Effector memory CD4-positive, alpha-beta T cell (primary cell): Measurements from ENCODE around the gene PTBP3.

Experiments used
- DNase-seq, 3 donors: peaks; one replicate each; pipeline ENCODE4 v3.0.0-alpha.2; 2020
- H3K27ac ChIP-seq: 2 replicates; pipeline ENCODE4 v1.7.0; 2013; ENCODE audit warnings: mild to moderate bottlenecking, low read length, moderate library complexity; ENCODE audit not compliant: insufficient read depth, poor library complexity, severe bottlenecking
- H3K27me3 ChIP-seq: replicated peaks from 2 replicates; pipeline ENCODE4 v1.7.0; 2013; ENCODE audit warnings: mild to moderate bottlenecking, low read length; ENCODE audit not compliant: insufficient read depth, control insufficient read depth, poor library complexity, severe bottlenecking
- H3K36me3 ChIP-seq: 2 replicates; pipeline ENCODE4 v1.7.0; 2013; ENCODE audit warnings: mild to moderate bottlenecking, low read length, moderate library complexity; ENCODE audit not compliant: control insufficient read depth, insufficient read depth
- H3K4me1 ChIP-seq: 2 replicates; pipeline ENCODE4 v1.7.0; 2013; ENCODE audit warnings: low read length, mild to moderate bottlenecking; ENCODE audit not compliant: control insufficient read depth, insufficient read depth, poor library complexity, severe bottlenecking
- H3K4me3 ChIP-seq: 2 replicates; pipeline ENCODE4 v1.7.0; 2013; ENCODE audit warnings: low read length, low read depth, mild to moderate bottlenecking; ENCODE audit not compliant: insufficient read depth, poor library complexity, severe bottlenecking
- H3K9me3 ChIP-seq: 2 replicates; pipeline ENCODE4 v1.7.0; 2013; ENCODE audit warnings: mild to moderate bottlenecking, low read length, moderate library complexity; ENCODE audit not compliant: control insufficient read depth
- total RNA-seq, 3 donors: gene quantifications; one replicate each; lab custom pipeline; 2026; lab: John Stamatoyannopoulos, UW

The PTBP3 gene
- 234 to 339 (median 275) reads per million in 3 donors for total RNA-seq

DNA sequence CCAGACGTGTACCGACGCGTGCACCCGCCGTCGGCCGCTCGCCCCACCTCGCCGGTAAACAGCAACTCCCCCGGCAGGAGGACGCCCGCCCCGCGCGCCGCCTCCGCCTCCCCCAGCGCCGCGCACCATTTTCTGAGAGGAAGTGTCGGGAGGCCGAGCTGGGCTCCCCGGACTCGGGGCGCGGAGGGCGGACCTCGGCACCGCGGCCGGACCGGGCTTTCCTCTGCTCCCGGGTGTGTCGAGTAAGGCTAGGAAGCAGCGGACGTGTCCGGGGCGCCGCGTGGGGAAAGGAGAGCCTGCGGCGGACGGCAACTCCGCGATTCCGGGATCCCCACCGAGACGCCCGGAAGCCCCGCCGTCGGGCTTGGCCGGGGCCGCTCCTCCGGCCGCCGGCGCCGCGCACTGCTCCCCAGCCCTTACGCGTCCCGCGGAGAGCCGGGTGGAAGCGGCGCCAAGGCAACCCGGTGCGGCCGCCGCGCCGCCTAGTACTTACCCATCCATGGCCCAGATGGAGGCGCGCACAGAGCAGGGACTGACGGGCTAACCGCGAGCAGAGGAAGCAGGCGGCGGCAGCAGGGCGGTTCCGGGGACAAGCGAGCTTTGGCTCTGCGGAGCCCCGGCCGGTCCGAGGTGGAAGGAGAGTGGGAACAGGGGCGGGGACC lies at the start of gene PTBP3:
Gene PTBP3 (minus strand): TSS at position 643 of the 662 bp plus-strand sequence. CDS start 35,754 bp downstream, outside the sequence.
- peak; percentile 63 to 73 (median 68) for DNase-seq
- no peaks in the 10 kb centered on the region for H3K9me3 ChIP-seq
- no peaks in the 10 kb centered on the region for H3K36me3 ChIP-seq
- peak within 1 kb of the TSS; percentile 91 for H3K4me3 ChIP-seq
- H3K27ac ChIP-seq, result peak within 1 kb of the TSS; percentile 94
- no peaks in the 10 kb centered on the region for H3K27me3 ChIP-seq
- peaks cover 17% of the 10 kb centered on the region for H3K4me1 ChIP-seq

GRCh38 chr9:112382501-112383364 lies 49.3 kb upstream of the PTBP3 start:
- Histone ChIP-seq H3K27me3 (no peaks in the 10 kb centered on the region), H3K27ac (no peak overlapping the region), H3K4me3 (no peak overlapping the region), H3K4me1 (peaks cover 3% of the 10 kb centered on the region), H3K9me3 (no peaks in the 10 kb centered on the region), H3K36me3 (no peaks in the 10 kb centered on the region)
- no peak for DNase-seq

GRCh38 chr9:112382066-112382465 lies 48.6 kb upstream of the PTBP3 start:
- no peak overlapping the region for H3K27ac ChIP-seq
- no peak for DNase-seq
- no peaks in the 10 kb centered on the region for H3K9me3 ChIP-seq
- H3K36me3 ChIP-seq, result no peaks in the 10 kb centered on the region
- no peaks in the 10 kb centered on the region for H3K27me3 ChIP-seq
- no peak overlapping the region for H3K4me3 ChIP-seq
- H3K4me1 ChIP-seq, result peaks cover 6% of the 10 kb centered on the region

DNA sequence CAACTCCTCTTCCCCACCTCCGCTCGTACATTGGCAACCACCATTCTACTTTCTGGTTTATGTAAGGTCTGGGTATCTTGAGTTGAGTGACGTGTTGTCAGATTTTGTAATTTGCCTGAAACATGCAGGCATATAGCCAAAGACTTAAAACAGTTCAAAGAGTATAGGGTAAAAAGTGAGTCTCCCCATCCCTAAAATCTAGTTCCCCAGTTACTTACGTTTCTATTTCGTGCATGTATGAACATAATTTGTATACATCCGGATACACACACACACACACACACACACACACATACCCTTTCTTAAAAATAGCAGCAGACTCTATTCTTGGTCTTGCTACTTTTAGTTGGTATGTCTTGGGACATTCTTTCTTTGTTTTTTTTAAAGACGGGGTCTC lies 47.4 kb upstream of the PTBP3 start:
- no peak for DNase-seq
- no peaks in the 10 kb centered on the region for H3K9me3 ChIP-seq
- no peaks in the 10 kb centered on the region for H3K27me3 ChIP-seq
- no peaks in the 10 kb centered on the region for H3K36me3 ChIP-seq
- no peak overlapping the region for H3K27ac ChIP-seq
- peak overlapping the region; percentile 94 for H3K4me3 ChIP-seq
- peaks cover 8% of the 10 kb centered on the region for H3K4me1 ChIP-seq

GRCh38 chr9:112380102-112380824 lies 46.8 kb upstream of the PTBP3 start, which contains the start of gene HSDL2:
HSDL2 (plus strand) TSS chr9:112380108; CDS start chr9:112380164, 56 bp downstream.
- Histone ChIP-seq H3K4me3 (peak within 1 kb of the TSS; percentile 94), H3K4me1 (peaks cover 8% of the 10 kb centered on the region), H3K9me3 (no peaks in the 10 kb centered on the region), H3K36me3 (no peaks in the 10 kb centered on the region), H3K27me3 (no peaks in the 10 kb centered on the region), H3K27ac (peak within 1 kb of the TSS; percentile 89)
- no peak for DNase-seq

DNA sequence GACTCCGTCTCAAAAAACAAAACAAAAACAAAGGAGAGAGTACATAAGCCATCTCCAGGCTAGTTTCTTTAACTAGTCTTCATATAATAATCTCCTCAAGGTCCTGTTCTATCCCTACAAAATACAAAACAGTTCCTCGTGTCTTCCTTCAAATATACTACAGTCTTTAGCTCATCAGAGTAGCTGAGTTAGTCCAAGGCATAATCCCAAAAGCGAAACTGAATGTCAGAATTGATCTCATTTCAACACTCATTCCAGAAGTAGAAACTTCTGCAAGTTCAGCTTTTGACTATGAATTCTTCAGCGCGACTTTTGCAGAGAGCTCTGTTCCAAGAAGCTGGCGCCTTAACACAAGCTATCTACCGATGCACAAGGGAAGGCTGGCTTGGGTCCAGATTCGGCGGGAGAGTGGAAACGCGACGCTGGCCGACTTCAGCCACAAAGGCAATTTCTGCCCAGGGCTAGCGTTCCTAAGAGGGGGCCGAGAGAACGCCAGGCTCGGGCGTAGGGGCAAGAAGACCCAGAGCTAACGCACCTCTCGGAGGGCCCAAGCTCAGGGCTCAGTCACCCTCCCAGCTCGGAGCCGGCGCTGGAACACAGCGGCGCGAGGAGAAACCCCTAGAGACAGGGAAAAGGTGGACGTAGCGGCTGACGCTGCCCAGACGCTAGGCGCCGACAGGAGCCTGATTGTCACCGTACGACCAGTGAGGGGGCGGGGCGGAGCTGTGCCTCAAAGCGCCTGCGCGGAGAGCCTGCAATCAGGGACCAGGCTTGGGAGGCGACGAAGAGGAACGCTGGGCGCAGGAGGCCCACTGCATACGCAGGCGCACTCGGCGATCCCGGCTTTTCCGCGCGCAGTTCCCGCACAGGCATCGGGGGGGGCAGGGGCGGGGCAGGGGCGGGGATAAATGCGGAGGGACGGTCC lies 46.0 kb upstream of the PTBP3 start:
- DNase-seq, result peak; percentile 95 to 98 (median 96)
- Histone ChIP-seq H3K4me3 (peak overlapping the region; percentile 94), H3K9me3 (no peaks in the 10 kb centered on the region), H3K36me3 (no peaks in the 10 kb centered on the region), H3K27me3 (no peaks in the 10 kb centered on the region), H3K27ac (peak overlapping the region; percentile 89), H3K4me1 (peaks cover 8% of the 10 kb centered on the region)

DNA sequence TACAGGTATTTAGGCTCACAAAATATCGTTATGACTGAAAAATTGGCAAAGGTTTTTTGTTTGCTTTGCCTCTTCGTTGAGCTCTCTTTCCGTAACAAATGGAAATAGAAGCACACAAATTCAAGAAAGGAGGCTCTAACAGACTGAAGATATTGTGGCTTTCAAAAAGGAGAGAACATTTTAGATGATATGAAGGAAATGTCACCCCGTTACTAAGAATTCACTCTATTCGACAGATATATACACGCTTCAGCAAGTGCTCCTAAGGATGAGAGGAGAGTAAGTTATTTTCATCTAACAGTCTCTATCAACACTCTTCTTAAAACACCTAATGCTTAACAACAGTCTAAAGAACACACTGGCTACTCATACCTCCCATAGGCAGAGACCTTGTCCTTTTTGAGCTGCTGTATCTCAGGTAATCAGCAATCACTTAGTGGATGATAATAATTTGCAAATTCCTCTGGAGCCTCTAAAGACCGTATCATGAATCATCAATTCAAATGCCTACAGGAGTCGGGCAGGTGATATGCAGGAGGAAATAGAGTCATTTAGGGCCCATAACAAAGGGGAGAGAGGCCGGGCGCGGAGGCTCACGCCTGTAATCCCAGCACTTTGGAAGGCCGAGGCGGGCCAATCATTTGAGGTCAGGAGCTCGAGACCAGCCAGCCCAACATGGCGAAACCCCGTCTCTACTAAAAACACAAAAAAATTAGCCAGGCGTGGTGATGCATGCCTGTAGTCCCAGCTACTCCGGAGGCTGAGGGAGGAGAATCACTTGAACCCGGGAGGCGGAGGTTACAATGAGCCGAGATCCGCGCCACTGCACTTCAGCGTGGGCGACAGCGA lies 45.1 kb upstream of the PTBP3 start:
- Histone ChIP-seq H3K36me3 (no peaks in the 10 kb centered on the region), H3K4me3 (peak overlapping the region; percentile 94), H3K27ac (peak overlapping the region; percentile 89), H3K27me3 (no peaks in the 10 kb centered on the region), H3K4me1 (peaks cover 8% of the 10 kb centered on the region), H3K9me3 (no peaks in the 10 kb centered on the region)
- peak in 1 of 3 donors; percentile 0 for DNase-seq

- DNase-seq, result no peak
- Histone ChIP-seq H3K27ac (no peak overlapping the region), H3K4me1 (peaks cover 8% of the 10 kb centered on the region), H3K36me3 (no peaks in the 10 kb centered on the region), H3K9me3 (no peaks in the 10 kb centered on the region), H3K4me3 (peak overlapping the region; percentile 94), H3K27me3 (no peaks in the 10 kb centered on the region)
Measured at GRCh38 chr9:112377684-112378327, 44.4 kb upstream of the PTBP3 start.
